PC-9 (cell line): Measurements from ENCODE around the gene SLC40A1. TPM values are rescaled to one million over a fixed set of nuclear protein-coding genes. Genes with fewer than 3 reads are reported as not detected.
"Not testable (repeated sequence)": the region's sequence is repeated elsewhere in the genome, so short reads cannot be mapped to it uniquely, and the experiment has no call there.

Source experiments
- BruUV-seq: library from RNA; stranded (reverse); fragments of 400-500 nt; replicated peaks from 2 replicates; lab custom pipeline; 2021; lab: Mats Ljungman, UMichigan
- CTCF ChIA-PET: fragments of 300-600 bp; sonication (Branson Sonifier 250); formaldehyde crosslinking; loops from one replicate; lab custom pipeline; 2022; ENCODE audit warnings: antibody characterized with exemption; lab: Charles Lee
- POLR2A ChIA-PET: fragments of 300-600 bp; sonication (Branson Sonifier 250); formaldehyde crosslinking; loops from one replicate; lab custom pipeline; 2022; ENCODE audit warnings: antibody characterized with exemption; ENCODE audit not compliant: unreplicated experiment; lab: Charles Lee
- DNase-seq, 2 experiments: peaks; one replicate each; pipeline versions ENCODE4 v3.0.0 to v3.0.0-alpha.2; 2015 to 2022; ENCODE audit warnings: mixed read lengths in 1 of 2
- H2AFZ ChIP-seq: fragments of 200-600 bp; sonication (generic); 2 replicates; pipeline ENCODE4 v1.8.1; 2017; ENCODE audit warnings: antibody characterized with exemption
- H3F3A ChIP-seq: fragments of 200-600 bp; sonication (generic); 2 replicates; pipeline ENCODE4 v1.8.1; 2017; ENCODE audit warnings: antibody characterized with exemption, mild to moderate bottlenecking, low read depth; ENCODE audit not compliant: insufficient read depth
- H3K27ac ChIP-seq: fragments of 200-600 bp; sonication (generic); 2 replicates; pipeline ENCODE4 v1.6.1; 2016; ENCODE audit warnings: mixed run types
- H3K27me3 ChIP-seq: fragments of 200-600 bp; sonication (generic); 2 replicates; pipeline ENCODE4 v1.6.1; 2016; ENCODE audit warnings: low read depth, mixed run types; ENCODE audit not compliant: insufficient read depth
- H3K36me3 ChIP-seq: fragments of 200-600 bp; sonication (generic); 2 replicates; pipeline ENCODE4 v1.6.1; 2016; ENCODE audit warnings: low read depth, mixed run types
- H3K4me1 ChIP-seq: fragments of 200-600 bp; sonication (generic); replicated peaks from 2 replicates; pipeline ENCODE4 v1.6.1; 2016; ENCODE audit warnings: mixed run types; ENCODE audit not compliant: insufficient read depth
- H3K4me2 ChIP-seq: fragments of 200-600 bp; sonication (generic); 2 replicates; pipeline ENCODE4 v1.6.1; 2017; ENCODE audit warnings: mixed run types
- H3K4me3 ChIP-seq: fragments of 200-600 bp; sonication (generic); 2 replicates; pipeline ENCODE4 v1.6.1; 2016; ENCODE audit warnings: mixed run types
- H3K79me2 ChIP-seq: fragments of 200-600 bp; sonication (generic); 2 replicates; pipeline ENCODE4 v1.6.1; 2017; ENCODE audit warnings: low read depth, mixed run types
- H3K9me2 ChIP-seq: fragments of 200-600 bp; sonication (generic); 2 replicates; pipeline ENCODE4 v1.8.1; 2017; ENCODE audit warnings: mild to moderate bottlenecking; ENCODE audit not compliant: insufficient read depth
- H3K9me3 ChIP-seq: fragments of 200-600 bp; sonication (generic); 2 replicates; pipeline ENCODE4 v1.8.1; 2016; ENCODE audit warnings: low read depth; ENCODE audit not compliant: insufficient read depth
- H4K20me1 ChIP-seq: fragments of 200-600 bp; sonication (generic); 2 replicates; pipeline ENCODE4 v1.8.1; 2017; ENCODE audit not compliant: insufficient read depth
- CTCF ChIP-seq: fragments of 200-600 bp; sonication (generic); conservative IDR thresholded peaks from 2 replicates; pipeline ENCODE4 v1.6.1; 2017; ENCODE audit warnings: mixed run types, antibody characterized with exemption, mild to moderate bottlenecking, moderate library complexity
- EZH2 ChIP-seq: fragments of 200-600 bp; sonication (generic); IDR thresholded peaks from 2 replicates; pipeline ENCODE4 v1.8.0; 2017; ENCODE audit warnings: antibody characterized with exemption, low read depth
- intact Hi-C: fragments of 100-400 bp; cut with micrococcal nuclease; formaldehyde crosslinking; loops from one replicate; pipeline ENCODE4 v1.10.0; 2022; ENCODE audit not compliant: unreplicated experiment
- total RNA-seq: library from RNA; stranded (reverse); gene quantifications from 2 replicates; pipeline ENCODE4 v1.2.3, GENCODE V29; 2021

Gene SLC40A1
- total RNA-seq, 1 experiment from 2014 or later: 8.0 TPM

- H3K27me3 ChIP-seq: no peaks in the 10 kb centered on the region
- no peak overlapping the region for H3K4me2 ChIP-seq
- TF ChIP-seq EZH2 (no peak), CTCF (no peak)
- H3F3A ChIP-seq: no peaks in the 10 kb centered on the region
- POLR2A ChIA-PET: no interaction called here
- BruUV-seq: no TSS peak
- H3K4me3 ChIP-seq: no peak overlapping the region
- no peak for DNase-seq
- H3K27ac ChIP-seq: no peak overlapping the region
- H2AFZ ChIP-seq: no peak overlapping the region
- H3K9me2 ChIP-seq: no peaks in the 10 kb centered on the region
- no peaks in the 10 kb centered on the region for H3K79me2 ChIP-seq
- no peaks in the 10 kb centered on the region for H3K4me1 ChIP-seq
- H4K20me1 ChIP-seq: no peaks in the 10 kb centered on the region
- H3K36me3 ChIP-seq: no peaks in the 10 kb centered on the region
- no peaks in the 10 kb centered on the region for H3K9me3 ChIP-seq
- CTCF ChIA-PET: no interaction called here
- intact Hi-C loops: no loop called here
These were observed 21.6 kb upstream of the SLC40A1 start for GRCh38 chr2:189602233-189602632.

GRCh38 chr2:189601652-189602051 lies 21.1 kb upstream of the SLC40A1 start:
- H4K20me1 ChIP-seq, H3K4me2 ChIP-seq, BruUV-seq, H3K27me3 ChIP-seq, H3K27ac ChIP-seq, POLR2A ChIA-PET, intact Hi-C loops, H3K36me3 ChIP-seq, H3K4me1 ChIP-seq, DNase-seq, H3K4me3 ChIP-seq, H2AFZ ChIP-seq, H3K79me2 ChIP-seq, H3K9me3 ChIP-seq, H3K9me2 ChIP-seq, H3F3A ChIP-seq, CTCF ChIA-PET: not testable (repeated sequence)

GRCh38 chr2:189601043-189601442 lies 20.5 kb upstream of the SLC40A1 start:
- H3K79me2 ChIP-seq: no peaks in the 10 kb centered on the region
- no peak overlapping the region for H3K4me2 ChIP-seq
- no TSS peak for BruUV-seq
- H4K20me1 ChIP-seq: no peaks in the 10 kb centered on the region
- POLR2A ChIA-PET: no interaction called here
- no peaks in the 10 kb centered on the region for H3F3A ChIP-seq
- intact Hi-C loops: no loop called here
- no peaks in the 10 kb centered on the region for H3K27me3 ChIP-seq
- H3K4me1 ChIP-seq: no peaks in the 10 kb centered on the region
- H2AFZ ChIP-seq: no peak overlapping the region; the same call in 1 of the 2 replicates
- DNase-seq: no peak
- H3K36me3 ChIP-seq: no peaks in the 10 kb centered on the region
- CTCF ChIA-PET: no interaction called here
- no peak overlapping the region for H3K4me3 ChIP-seq
- H3K9me3 ChIP-seq: no peaks in the 10 kb centered on the region
- H3K27ac ChIP-seq: no peak overlapping the region
- TF ChIP-seq CTCF: no peak
- no peak for TF ChIP-seq EZH2
- no peaks in the 10 kb centered on the region for H3K9me2 ChIP-seq

GRCh38 chr2:189599245-189599644 lies 18.7 kb upstream of the SLC40A1 start:
- Histone ChIP-seq H3K4me2 (no peak overlapping the region), H3K9me3 (no peaks in the 10 kb centered on the region), H3K9me2 (no peaks in the 10 kb centered on the region), H3K4me3 (no peak overlapping the region), H3K27me3 (no peaks in the 10 kb centered on the region), H3F3A (no peaks in the 10 kb centered on the region), H2AFZ (no peak overlapping the region), H3K36me3 (no peaks in the 10 kb centered on the region), H3K27ac (no peak overlapping the region), H4K20me1 (no peaks in the 10 kb centered on the region), H3K4me1 (no peaks in the 10 kb centered on the region), H3K79me2 (no peaks in the 10 kb centered on the region)
- no peak for DNase-seq
- POLR2A ChIA-PET: no interaction called here
- intact Hi-C loops: no loop called here
- TF ChIP-seq CTCF (no peak), EZH2 (no peak)
- no TSS peak for BruUV-seq
- CTCF ChIA-PET: no interaction called here
